Amygdala (tissue), 56 donors: Measurements from ENCODE around the gene MTSS2.

Source experiments
- DNase-seq, 56 donors: peaks; one replicate each; lab custom pipeline; 2025; lab: John Stamatoyannopoulos, UW

Gene MTSS2

DNA sequence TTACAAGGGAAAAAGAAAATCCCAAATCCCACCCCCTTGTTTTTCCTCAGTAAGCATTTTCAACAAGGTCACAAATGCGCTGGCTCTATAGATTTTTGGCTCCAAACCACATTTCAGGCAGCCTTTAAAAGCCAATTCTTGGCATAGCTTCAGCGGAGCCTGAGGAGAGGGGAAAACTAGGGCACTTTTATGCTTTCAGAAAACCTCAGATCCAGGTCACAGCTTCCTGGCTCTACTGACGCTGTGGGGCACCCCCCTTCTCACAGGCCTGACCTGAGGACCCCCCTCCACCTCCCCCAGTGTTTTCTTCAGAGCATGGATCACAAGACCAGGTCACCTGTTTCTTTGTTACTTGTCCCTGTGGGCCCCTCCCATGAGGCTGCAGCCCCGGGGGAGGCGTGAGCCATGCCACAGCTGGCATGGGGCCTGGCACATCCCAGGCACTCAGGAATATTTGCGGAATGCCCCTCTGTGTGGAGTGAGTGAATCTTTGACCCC is 30.1 kb upstream of the MTSS2 start:
- peak in 18 of 56 donors; percentile 20 to 66 (median 39) for DNase-seq

DNA sequence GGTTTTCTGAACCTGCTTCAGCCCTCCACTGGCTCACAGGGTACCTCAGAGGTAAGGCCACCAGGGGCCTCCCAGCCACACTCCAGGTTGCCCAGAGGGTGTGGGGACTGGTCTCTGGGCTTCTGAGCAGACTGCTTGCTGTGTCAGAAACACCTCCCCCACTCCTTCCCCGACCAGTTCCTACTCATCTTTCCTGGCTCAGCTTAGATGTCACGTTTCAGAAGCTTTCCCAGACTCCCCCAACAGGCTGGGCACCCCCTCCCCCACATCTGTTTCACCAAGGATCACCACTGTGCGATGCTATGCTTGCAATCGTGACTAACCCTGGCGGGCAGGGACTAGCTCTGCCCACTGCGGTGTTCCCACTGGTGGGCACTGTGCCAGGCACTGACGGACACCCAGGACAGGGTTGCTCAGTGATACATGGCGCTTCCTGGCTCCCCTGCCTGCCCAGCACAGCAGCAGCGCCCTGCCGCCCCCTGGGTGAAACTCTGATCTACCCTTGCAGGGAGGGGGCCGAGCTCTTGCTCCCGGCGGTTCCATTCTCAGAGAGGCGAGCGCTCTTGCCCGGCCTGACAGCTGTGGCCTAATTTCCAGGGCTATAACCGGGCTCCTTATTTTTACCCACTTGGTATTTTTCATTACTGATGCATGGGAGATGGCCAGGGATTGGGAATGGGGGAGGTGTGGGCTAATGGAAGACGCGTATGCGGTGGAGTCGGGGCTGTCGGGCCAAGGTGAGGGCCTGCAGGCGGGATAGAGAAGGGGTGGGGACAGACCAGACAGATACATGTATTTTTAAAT is 29.4 kb upstream of the MTSS2 start:
- DNase-seq, result peak in 44 of 56 donors; percentile 23 to 76 (median 56)

DNA sequence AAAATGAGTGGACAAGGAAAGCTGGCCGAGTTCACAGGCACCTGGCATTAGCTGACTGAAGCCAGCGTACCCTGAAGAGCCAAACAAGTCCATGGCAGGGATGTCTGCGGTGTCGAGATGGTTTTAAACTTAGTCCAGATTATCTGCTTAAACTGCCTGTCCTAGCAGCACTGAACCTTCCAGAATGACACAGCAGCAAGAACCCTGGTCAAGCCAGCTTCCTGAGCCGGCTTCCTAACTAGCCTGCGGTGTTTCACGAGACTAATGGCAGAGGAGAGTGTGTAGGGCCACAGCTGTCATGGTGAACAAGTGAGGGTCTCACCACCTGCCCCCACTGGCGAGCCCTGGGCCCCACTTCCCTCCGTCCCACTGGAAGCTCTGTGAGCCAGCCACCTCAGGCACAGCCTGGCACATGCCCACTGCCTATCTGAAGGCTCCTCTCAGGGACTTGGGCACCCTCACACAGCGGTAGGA is 28.8 kb upstream of the MTSS2 start:
- peak in 5 of 56 donors; percentile 24 to 46 (median 39) for DNase-seq

DNA sequence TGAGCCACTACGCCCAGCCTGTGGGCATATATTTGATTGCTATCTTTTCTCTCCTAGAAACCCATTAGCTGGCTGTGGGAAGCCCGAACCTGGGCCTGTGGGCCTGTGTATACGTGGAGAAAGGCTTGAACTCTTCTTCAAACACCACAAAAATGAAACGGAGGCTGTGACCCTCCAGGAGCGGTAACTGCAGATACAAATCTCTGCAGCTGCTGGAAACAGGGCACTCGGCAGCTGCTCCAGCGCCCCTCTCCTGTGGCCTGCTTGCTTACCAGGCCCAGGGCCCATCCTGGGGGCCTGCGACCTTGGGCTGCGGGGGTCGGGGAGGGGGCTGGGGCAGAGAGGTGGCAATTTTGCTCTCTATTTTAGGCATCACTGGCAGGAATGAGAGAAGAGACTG is 28.0 kb upstream of the MTSS2 start:
- DNase-seq, result no peak

DNA sequence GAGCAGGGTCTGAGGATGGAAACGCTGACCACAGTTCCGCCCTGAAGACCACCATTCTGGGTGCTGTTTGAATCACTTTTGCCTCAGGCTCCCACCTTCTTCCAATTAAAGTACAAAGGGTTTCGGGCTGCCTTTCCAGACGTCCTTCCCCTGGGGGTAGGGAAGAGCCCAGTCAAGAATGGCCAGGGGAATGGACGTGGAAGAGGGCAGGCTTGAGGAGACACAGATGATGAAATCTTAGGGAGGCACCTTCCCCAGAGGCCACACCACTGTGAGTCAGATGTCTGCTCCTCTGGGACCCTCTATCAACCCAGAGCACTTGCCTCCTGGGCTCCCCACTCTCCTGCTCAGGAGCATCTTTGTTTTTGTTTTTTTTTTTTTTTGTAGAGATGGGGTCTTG is 27.5 kb upstream of the MTSS2 start:
- no peak for DNase-seq

DNA sequence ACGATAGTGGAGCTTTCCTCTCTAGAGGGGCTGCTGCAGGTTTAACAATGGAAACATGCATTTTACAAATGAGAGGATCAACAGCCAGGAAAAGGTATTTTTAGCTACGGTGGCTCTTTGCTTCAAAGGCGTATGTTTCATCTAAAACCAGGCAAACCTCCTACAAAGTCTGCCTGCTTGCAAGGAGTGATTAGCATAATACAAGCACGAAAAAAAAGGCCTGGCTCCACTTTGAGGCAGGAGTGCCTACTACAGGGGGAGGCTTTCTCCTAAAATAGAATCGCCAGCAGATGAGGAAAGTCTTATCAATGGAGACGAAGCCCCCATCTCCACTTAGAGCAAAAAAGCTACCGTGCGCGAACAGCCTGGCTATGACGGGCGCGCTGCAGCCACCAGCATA is 27.1 kb upstream of the MTSS2 start:
- peak in 14 of 56 donors; percentile 20 to 60 (median 33) for DNase-seq

DNA sequence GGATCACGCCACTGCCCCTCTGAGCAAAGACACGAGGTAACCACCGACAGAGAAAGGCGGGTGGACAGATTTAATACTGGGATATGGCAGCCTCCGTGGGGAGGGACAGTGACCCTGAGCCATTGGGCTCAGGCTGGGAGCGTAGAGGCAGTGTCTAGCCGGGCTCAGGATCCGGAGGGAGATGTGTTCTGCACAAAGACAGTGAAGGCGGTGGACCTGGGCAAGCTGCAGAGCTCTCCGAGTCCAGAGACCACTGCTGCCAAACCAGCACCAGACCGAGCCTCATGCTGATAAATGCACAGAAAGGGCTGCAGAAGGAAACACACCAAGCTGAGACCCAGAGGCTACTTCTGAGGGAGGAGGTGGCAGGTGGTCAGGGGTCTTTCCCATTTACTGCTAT is 26.5 kb upstream of the MTSS2 start:
- DNase-seq, result no peak

DNA sequence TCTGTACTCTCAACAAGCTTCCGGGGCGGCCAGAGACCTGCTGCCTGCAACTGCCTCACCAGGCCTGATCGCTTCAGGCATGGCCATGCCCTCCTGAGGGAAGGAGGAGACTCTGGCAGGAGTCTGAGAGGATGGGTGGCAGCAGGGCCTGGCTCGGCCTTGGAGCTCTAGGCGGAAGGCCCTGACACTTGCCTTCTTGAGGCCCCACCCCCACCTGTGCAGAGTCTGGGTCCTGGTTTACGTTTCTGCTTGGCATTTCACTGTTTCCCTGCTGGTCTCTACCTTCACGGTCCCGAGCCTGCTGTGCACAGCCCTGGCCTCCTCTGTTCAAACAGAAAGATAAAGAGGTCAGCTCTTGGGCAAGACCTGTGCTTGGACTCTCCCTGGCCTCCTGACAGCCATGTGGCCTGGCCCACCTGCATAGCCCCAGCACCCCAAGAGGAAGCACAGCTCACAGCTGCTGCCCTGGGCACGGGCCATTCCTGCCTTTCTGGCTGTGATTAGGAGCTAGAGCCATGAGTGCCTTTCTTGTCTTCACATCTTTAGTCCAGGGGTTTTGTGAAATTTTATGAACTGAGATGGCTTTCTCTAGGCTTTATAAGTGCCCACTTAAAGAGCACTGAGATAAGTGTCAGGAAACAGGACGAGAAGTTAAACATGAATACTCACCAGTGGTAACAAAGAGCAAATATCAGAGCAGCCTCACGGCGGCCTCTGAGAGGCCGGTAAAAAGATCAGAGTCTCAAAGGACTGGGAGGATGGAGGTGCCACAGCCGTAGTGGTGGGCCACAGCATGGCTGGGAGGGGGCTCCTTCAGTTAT is 25.6 kb upstream of the MTSS2 start:
- no peak for DNase-seq

DNA sequence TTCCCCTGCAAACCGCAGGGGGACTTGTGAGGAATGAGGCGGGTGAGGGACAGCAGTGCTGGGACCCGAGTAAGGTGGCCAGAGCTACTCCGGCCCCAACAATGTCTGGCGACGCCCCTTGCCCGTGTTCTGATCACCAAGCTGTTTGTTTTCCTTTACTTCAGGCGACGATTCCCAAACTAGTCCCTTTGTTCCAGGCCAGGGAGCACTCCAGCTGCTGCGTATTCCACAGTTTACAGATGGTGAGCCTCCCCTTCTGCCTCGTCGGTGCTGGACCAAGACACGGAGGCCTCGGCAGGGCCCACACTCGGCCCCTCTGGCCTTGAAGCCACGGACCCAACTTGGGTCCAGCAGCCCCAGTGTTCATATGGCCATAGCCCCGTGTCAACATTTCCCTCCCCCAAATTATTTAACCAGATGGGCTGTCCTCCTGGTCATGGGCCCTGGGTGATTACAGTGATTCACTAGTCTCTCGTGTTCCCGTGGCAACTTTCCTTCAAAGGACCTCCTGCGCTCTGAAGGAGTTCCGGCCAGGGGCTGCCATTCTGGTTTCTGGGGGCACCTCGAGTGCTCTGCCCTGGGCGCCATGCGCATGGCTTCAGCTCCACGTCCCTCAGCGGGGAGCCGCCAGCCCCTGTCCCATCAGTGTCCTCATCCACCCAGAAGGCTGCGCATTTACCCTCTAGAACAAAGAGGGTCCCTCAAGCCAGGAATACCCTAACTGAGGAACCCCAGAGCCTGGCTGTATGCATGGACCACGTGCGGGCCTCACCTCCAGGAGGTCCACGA is 24.8 kb upstream of the MTSS2 start:
- DNase-seq, result no peak

DNA sequence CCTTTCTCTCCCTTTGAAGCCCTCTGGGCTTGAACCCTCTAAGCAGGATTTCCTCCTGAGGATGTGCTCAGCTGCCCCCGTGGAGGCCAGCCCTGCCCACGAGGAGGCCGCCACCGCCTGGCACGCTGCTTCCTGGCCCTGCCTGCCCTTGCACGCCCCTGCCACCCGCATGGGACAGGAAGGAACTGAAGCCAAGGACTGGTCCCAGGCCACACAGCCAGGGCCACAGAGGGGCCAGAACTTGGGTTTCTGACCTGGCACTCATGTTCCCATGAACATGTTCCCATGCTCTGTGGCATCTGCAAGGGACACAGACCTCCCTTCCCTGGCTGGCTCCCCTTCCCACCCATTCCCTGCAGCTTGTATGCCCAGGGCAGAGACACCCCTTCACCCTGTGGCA is 24.1 kb upstream of the MTSS2 start:
- no peak for DNase-seq

DNA sequence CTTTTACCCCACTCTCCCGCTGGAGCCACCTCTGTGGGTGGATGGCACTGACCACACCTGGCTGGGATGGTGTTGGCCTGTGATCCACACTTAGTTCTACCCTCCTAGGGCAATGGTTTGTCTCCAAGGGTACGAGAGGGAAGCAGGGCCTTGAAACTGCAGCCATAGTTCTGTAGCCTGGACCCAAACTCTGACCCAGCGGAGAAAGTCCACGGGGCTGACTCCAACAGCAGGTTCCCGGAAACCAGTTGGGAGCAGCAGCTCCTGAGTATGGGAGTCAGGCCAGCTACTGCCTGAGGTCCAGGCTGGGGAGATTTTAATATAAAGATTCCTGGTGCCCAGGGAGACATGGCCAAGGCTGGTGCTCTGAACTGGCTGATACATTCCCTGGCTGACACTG is 23.6 kb upstream of the MTSS2 start:
- no peak for DNase-seq

DNA sequence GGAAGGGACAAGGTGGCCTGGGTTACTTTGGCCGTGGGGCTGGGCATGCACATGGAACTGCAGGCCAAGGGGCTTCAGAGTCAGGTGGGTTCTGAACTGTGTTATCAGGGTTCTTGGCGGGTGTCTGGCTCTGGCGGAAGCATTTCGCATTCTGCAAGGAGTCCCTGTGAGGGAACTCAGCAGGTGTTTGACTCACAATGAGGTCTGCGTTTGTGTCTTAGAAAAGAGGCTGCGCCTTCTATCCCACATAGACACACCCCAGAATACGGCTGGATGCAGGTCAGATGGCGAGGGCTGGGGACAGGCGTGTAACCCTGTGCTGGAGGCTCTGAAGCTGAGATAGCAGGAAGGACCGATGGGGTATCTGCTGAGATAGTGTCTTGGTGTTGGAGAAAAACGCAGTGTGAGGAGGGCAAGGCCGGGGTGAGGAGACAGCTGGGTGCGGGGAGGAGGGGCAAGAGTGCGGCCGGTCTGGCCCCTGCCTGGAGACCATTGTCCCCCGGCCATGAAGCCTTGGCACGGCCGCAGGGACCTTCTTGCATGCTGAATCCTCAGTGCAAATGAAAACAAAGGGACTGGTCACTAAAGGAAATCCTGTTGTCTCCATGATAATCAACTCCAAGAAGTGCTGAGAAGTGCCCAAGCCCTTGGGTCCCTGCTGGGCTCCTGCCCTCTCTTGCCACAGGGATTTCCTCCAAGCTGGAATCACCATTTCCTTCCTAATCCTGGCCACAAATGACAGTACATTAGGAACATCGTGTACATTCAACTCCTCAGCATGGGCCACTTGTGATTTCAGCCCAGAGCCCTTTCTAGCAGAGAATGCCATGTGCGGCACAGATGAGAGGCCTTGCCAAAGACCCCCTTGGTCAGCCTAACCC is 22.8 kb upstream of the MTSS2 start:
- peak in 1 of 56 donors; percentile 19 for DNase-seq

DNA sequence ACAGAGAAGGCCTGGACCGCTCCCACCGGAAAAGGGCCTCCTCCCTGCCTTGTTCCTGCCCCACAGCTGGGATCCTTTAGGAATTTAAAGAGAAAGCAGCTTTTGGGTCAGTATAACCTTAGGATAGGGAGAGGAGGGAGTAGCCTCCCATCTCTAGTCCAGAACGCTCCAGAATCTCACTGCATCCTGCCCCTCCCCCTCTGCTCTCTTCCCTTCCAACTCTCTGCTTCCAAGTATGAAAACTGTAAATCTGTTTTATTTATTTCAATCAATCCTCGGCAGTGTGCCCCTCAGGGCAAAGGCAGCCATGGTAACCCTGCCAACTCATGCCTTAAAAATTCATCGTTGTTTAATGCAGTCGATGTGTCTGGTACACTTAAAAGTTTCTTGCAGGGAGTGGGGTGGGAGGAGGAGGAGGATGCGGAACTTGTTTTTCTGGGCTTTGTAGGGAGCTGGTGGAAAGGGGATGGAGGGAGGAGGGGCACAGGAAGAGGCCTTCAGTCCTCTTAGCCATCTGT is 21.2 kb upstream of the MTSS2 start:
- peak in 1 of 56 donors; percentile 23 for DNase-seq

DNA sequence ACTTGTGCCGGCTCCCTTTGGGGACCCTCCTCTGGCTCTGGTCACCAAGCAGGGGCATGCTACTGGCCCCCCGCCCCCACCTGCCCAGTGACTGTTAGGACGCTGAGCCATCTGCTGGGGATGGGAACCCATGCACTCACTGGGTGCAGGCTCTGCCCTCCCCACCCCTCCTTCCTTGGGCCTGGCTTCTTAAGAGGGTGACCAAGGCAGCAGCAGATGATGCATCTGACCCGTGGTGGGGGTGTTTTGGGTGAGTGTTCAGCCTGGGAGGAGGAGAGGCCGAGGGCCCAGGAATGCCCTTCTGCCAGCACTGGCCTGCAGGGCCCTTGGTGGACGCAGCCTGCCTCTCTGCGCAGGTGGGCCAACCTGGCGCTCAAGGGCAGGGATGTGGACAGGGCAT is 19.2 kb upstream of the MTSS2 start:
- DNase-seq, result no peak

DNA sequence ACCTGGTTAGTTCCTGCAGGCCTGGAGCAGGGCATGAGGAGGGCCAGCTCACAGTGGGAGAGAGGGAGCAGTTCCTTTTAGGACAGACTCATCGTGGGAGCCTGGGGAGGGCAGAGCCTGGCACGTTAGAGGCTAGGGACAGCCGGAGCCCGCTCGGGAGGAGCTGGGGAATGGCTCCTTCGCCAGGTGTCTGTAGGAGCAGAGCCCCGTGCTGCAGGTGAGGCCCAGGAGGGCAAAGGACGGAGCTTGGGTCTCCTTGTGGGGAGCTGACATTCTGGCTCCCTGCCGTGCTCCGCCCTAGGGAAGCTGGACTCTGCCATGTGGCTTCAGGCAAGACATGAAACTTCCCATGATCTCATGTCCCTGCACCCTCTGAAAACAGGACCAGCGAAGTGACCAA is 18.7 kb upstream of the MTSS2 start:
- no peak for DNase-seq

DNA sequence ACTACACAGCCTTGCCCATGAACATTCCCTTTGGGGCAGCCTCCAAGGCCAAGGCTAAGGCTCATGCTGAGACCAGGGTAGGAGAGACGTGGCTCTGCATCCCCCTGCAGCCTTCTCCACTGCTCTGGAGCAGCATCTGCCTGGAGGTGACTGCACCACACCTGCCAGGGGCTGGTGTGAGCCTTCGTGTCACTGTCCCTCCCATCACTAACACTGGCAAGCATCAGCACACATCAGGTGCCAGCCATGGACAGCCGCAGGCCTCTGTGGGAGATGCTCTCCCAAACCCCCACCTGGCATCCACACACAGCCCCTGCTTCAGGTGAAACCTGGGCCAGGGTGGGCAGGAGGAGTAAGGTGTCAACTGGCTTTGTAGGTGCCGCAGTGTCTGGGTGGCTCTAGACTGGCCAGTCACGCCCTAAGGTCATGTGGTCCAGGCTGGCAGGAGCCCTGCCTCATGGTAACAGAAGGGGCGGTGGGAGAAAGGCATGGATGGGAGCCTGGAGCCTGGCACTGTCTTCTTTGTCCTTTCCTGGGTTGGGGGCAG is 18.1 kb upstream of the MTSS2 start:
- DNase-seq, result no peak

DNA sequence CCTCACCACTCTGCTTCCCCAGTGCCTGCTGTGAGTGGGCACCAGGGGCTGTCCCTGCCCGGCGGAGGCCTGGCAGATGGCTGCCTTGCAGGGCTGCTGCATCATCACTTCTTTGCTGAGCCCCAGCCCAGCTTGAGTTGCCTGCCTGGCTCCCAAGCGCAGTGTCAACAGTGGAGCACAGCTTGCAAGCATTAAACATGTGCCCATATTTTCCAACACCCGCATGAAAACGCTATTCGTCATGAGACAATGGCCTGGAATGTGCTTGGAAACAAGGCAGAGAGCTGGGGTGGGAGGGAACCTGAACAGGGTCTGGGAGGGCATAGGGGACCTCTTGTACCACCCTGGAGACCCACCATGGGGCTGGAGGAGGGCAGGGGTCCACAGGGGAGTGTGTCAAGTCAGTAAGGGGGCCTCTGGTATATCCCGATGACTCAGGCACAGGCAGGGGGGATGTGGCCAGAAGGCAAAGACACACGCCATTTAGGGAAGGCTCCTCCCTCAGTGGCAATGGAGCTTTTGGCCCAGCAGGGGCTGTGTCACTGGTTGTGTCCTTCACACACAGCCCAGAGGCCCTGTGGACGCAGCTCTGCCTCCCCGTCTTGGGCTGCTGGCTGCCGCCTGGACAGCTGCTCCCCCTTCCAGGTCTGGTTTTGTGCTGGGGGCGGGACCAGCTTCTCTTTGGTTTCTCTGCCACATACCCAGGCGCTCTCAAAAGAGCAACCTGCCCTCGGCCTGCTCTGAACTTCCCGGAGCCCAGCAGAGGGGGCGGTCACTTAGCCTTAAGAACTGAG is 17.4 kb upstream of the MTSS2 start:
- peak in 28 of 56 donors; percentile 25 to 79 (median 44) for DNase-seq

DNA sequence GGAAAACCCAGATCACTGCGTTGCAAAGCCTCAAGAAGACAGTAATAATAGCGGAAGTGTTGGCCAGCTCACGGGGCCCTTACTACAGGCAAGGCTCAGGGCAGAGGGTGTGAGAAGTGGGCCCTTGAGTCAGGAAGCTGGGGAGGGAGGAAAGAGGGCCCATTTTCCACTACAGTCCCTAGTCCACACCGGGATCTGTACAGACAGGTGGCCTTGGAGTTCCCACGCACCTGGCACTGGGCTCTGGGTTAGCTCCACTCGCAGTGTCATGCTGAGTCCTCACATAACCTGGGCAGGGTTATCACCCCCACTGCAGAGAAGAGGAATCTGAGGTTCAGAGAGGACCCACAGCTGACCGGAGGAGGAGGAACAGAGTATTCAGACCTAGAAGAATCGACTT is 16.8 kb upstream of the MTSS2 start:
- DNase-seq, result no peak
